ENCODE results near the gene PDZD7.
"Not testable (repeated sequence)": the region's sequence is repeated elsewhere in the genome, so short reads cannot be mapped to it uniquely, and the experiment has no call there.

Gene PDZD7

GRCh38 chr10:100980711-100981110, 50.2 kb downstream of the PDZD7 start:
- DNase-seq: no peak

- no peak for DNase-seq
Observed at GRCh38 chr10:100980311-100980710, 50.6 kb downstream of the PDZD7 start.

- no peak for DNase-seq
Observed at GRCh38 chr10:100979791-100980272, 51.1 kb downstream of the PDZD7 start.

- DNase-seq: no peak
Observed at GRCh38 chr10:100978901-100979195, 52.1 kb downstream of the PDZD7 start.

GRCh38 chr10:100978121-100978900, 52.6 kb downstream of the PDZD7 start:
- no peak for DNase-seq

GRCh38 chr10:100977436-100977835, 53.5 kb downstream of the PDZD7 start:
- DNase-seq: no peak

GRCh38 chr10:100976906-100977305, 54.0 kb downstream of the PDZD7 start:
- DNase-seq: no peak

GRCh38 chr10:100975397-100975796, 55.5 kb downstream of the PDZD7 start:
- not testable (repeated sequence) for DNase-seq

GRCh38 chr10:100972904-100973535, 57.9 kb downstream of the PDZD7 start:
- no peak for DNase-seq

GRCh38 chr10:100972115-100972903, 58.6 kb downstream of the PDZD7 start:
- no peak for DNase-seq

GRCh38 chr10:100970914-100971811, 59.8 kb downstream of the PDZD7 start:
- DNase-seq: no peak

GRCh38 chr10:100970076-100970913, 60.6 kb downstream of the PDZD7 start:
- DNase-seq: no peak

GRCh38 chr10:100969187-100970075, 61.5 kb downstream of the PDZD7 start, which contains the start of gene SEMA4G:
Gene SEMA4G (plus strand): TSS chr10:100969504. CDS start chr10:100972913, 3,409 bp downstream.
- no peak for DNase-seq

GRCh38 chr10:100968863-100969186, 62.1 kb downstream of the PDZD7 start:
- no peak for DNase-seq

- DNase-seq: no peak
Observed at GRCh38 chr10:100968062-100968736, 62.7 kb downstream of the PDZD7 start.

GRCh38 chr10:100967332-100967731, 63.6 kb downstream of the PDZD7 start:
- no peak for DNase-seq

GRCh38 chr10:100966887-100967286, 64.0 kb downstream of the PDZD7 start:
- no peak for DNase-seq

- DNase-seq: no peak
Observed at GRCh38 chr10:100965820-100966219, 65.1 kb downstream of the PDZD7 start.

- no peak for DNase-seq
Observed at GRCh38 chr10:100963826-100964225, 67.1 kb downstream of the PDZD7 start.

All from DMS153 (cell line).